Spleen (tissue), 11 donors: ENCODE measurements around the gene AREG. TPM values are rescaled to one million over a fixed set of nuclear protein-coding genes. Genes with fewer than 3 reads are reported as not detected.
A peak's percentile ranks its signal among the peaks of the same experiment; 100 is the strongest.

Source experiments
- DNase-seq: peaks from one replicate; pipeline ENCODE4 v3.0.0-alpha.2; 2020
- H3K27ac ChIP-seq, 8 donors: fragments of 200-600 bp; sonication (generic) in 7 of 8; 1 replicate in 4 of 8; 2 replicates in 4 of 8; pipeline versions ENCODE4 v1.5.0 to v1.8.0; 2016 to 2021; ENCODE audit warnings: inconsistent platforms in 4 of 8, mild to moderate bottlenecking in 4 of 8, moderate library complexity in 1 of 8
- H3K27me3 ChIP-seq, 7 donors: fragments of 200-600 bp; sonication (generic) in 6 of 7; replicated peaks in 1 of 7; 1 replicate in 4 of 7; 2 replicates in 3 of 7; pipeline versions ENCODE4 v1.5.0 to v1.8.0; 2016 to 2021; ENCODE audit warnings: inconsistent platforms in 3 of 7, mild to moderate bottlenecking in 1 of 7
- H3K36me3 ChIP-seq, 6 donors: fragments of 200-600 bp; sonication (generic) in 5 of 6; 1 replicate in 4 of 6; 2 replicates in 2 of 6; pipeline versions ENCODE4 v1.5.0 to v1.8.0; 2016 to 2021; ENCODE audit warnings: inconsistent platforms in 2 of 6
- H3K4me1 ChIP-seq, 6 donors: fragments of 200-600 bp; sonication (generic) in 5 of 6; 1 replicate in 3 of 6; 2 replicates in 3 of 6; pipeline versions ENCODE4 v1.5.0 to v1.8.0; 2016 to 2021; ENCODE audit warnings: inconsistent platforms in 3 of 6
- H3K4me3 ChIP-seq, 8 donors: fragments of 200-600 bp; sonication (generic) in 7 of 8; 1 replicate in 4 of 8; 2 replicates in 4 of 8; pipeline versions ENCODE4 v1.5.0 to v1.8.0; 2016 to 2021; ENCODE audit warnings: inconsistent platforms in 4 of 8, mild to moderate bottlenecking in 4 of 8, moderate library complexity in 2 of 8
- H3K9me3 ChIP-seq, 8 donors: fragments of 200-600 bp; sonication (generic) in 7 of 8; 1 replicate in 4 of 8; 2 replicates in 4 of 8; pipeline versions ENCODE4 v1.5.0 to v1.8.0; 2016 to 2021; ENCODE audit warnings: inconsistent platforms in 4 of 8
- POLR2A ChIP-seq, 3 donors: fragments of 450-650 bp; IDR thresholded peaks; one replicate each; pipeline ENCODE4 v1.5.1; 2017; ENCODE audit warnings: antibody characterized with exemption in 3 of 3, mild to moderate bottlenecking in 1 of 3
- POLR2AphosphoS5 ChIP-seq, 3 donors: sonication (generic); formaldehyde crosslinking; IDR thresholded peaks; one replicate each; pipeline ENCODE4 v1.5.1; 2017; ENCODE audit warnings: antibody characterized with exemption in 3 of 3
- WGBS, 5 donors: extraction: QIAGEN DNeasy Blood & Tissue Kit in 3 of 5; methylation state at CpG; one replicate each; pipeline versions ENCODE4 v1.1.5 to v1.1.7; 2013 to 2018; 5-methylcytosine and 5-hydroxymethylcytosine counted together
- intact Hi-C: fragments of 100-400 bp; cut with DNase I; formaldehyde crosslinking; loops from one replicate; pipeline ENCODE4 v1.15.0; 2023; ENCODE audit warnings: low total_unique reads
- polyA plus RNA-seq, 3 donors: library from polyadenylated mRNA; stranded (reverse); fragments of 200-250 nt; gene quantifications; one replicate each; pipeline ENCODE4 v1.2.1, GENCODE V29; 2013
- total RNA-seq, 7 donors: library from RNA; depleted of rRNA in 3 of 7; stranded (reverse); fragments of >200 nt in 3 of 7; fragmentation: NEBNext Ultra II Directional in 4 of 7; extraction: Animal tissue kit (Norgen Biotek cat#: 25700) in 4 of 7; gene quantifications; one replicate each; pipeline versions ENCODE4 v1.1.0 to v1.2.1, GENCODE V29; 2016 to 2021
- TF ChIP-seq, protein P1 (sequence below), 11 experiments: fragments of 200-600 bp in 7 of 11; fragments of 450-650 bp in 4 of 11; sonication (generic) in 4 of 11; IDR thresholded peaks in 8 of 11; conservative IDR thresholded peaks in 3 of 11; 1 replicate in 7 of 11; 2 replicates in 4 of 11; pipeline versions ENCODE4 v1.4.0 to v1.8.0; 2016 to 2021; ENCODE audit warnings: antibody characterized with exemption in 11 of 11, inconsistent platforms in 4 of 11, mild to moderate bottlenecking in 1 of 11
- donor health status: healthy with polysubstance abuse.
- donor health status: DM: no; HTN: no; CAD: no; lungs with moderate emphysema.
- donor health status: DM: no; HTN: no; CAD: no.
- donor health status: Bipolar disorder and iron deficiency.
- donor health status: healthy.
- donor health status: DM: no; HTN: no; CAD: no.
- donor health status: DM: yes; HTN: yes; CAD: no.

Gene AREG
- total and polyA plus RNA-seq, 10 donors: 0.51 to 37.4 (median 3.6) TPM

GRCh38 chr4:74400395-74400794, 44.5 kb upstream of the AREG start:
- DNase-seq: no peak
- intact Hi-C loops: no loop called here
- WGBS, 5 donors: 83 to 91% (median 90%) methylated on average over 10 of the region's 10 CpGs
- H3K36me3 ChIP-seq: no peaks in the 10 kb centered on the region
- TF ChIP-seq POLR2A (IDR thresholded peaks at IDR 0.05): no peak
- TF ChIP-seq POLR2AphosphoS5 (IDR thresholded peaks at IDR 0.05): no peak
- TF ChIP-seq, protein P1, sequence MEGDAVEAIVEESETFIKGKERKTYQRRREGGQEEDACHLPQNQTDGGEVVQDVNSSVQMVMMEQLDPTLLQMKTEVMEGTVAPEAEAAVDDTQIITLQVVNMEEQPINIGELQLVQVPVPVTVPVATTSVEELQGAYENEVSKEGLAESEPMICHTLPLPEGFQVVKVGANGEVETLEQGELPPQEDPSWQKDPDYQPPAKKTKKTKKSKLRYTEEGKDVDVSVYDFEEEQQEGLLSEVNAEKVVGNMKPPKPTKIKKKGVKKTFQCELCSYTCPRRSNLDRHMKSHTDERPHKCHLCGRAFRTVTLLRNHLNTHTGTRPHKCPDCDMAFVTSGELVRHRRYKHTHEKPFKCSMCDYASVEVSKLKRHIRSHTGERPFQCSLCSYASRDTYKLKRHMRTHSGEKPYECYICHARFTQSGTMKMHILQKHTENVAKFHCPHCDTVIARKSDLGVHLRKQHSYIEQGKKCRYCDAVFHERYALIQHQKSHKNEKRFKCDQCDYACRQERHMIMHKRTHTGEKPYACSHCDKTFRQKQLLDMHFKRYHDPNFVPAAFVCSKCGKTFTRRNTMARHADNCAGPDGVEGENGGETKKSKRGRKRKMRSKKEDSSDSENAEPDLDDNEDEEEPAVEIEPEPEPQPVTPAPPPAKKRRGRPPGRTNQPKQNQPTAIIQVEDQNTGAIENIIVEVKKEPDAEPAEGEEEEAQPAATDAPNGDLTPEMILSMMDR (IDR thresholded peaks at IDR 0.05 in 8 of 11, conservative IDR thresholded peaks at IDR 0.05 in 3 of 11): no peak
- no peak overlapping the region for H3K4me3 ChIP-seq
- H3K27ac ChIP-seq: no peak overlapping the region
- H3K4me1 ChIP-seq: peaks cover 0 to 17% (median 4%) of the 10 kb centered on the region in 6 donors
- no peaks in the 10 kb centered on the region for H3K9me3 ChIP-seq
- H3K27me3 ChIP-seq: no peaks in the 10 kb centered on the region

GRCh38 chr4:74402692-74403456, 42.1 kb upstream of the AREG start:
- peak overlapping the region in 4 of 8 donors; percentile 0 to 12 (median 4) for H3K27ac ChIP-seq
- H3K27me3 ChIP-seq: no peaks in the 10 kb centered on the region
- no peaks in the 10 kb centered on the region for H3K9me3 ChIP-seq
- H3K4me1 ChIP-seq: peaks cover 0 to 10% (median under 1%) of the 10 kb centered on the region in 6 donors
- no peak overlapping the region for H3K4me3 ChIP-seq
- TF ChIP-seq POLR2AphosphoS5 (IDR thresholded peaks at IDR 0.05): no peak
- TF ChIP-seq, protein P1 (IDR thresholded peaks at IDR 0.05 in 8 of 11, conservative IDR thresholded peaks at IDR 0.05 in 3 of 11): no peak
- no peak for TF ChIP-seq POLR2A (IDR thresholded peaks at IDR 0.05)
- intact Hi-C loops: no loop called here
- 60 to 66% (median 64%) methylated on average over 5 of the region's 5 CpGs for WGBS, 5 donors
- no peaks in the 10 kb centered on the region for H3K36me3 ChIP-seq
- no peak for DNase-seq

DNA sequence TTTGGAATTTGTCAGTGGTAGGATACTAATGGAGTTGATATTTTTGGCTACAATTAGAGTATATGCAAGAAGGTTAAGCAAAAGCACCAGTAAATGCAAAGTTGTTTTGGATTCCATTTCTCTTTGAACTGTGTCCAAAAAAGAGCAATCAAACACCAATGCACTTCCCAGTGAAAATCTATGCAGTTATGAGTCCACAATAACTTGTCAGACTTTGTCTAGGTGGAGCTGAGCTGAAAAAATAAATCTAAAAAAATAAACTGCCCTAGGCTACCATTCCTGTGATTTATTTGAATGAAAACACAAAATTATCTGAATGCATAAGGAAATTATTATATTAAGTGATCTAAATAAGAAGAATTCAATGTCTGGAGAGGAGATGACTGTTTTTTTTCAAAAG, 37.0 kb upstream of the AREG start:
- Histone ChIP-seq H3K27me3 (no peaks in the 10 kb centered on the region), H3K27ac (no peak overlapping the region), H3K4me3 (no peak overlapping the region), H3K36me3 (no peaks in the 10 kb centered on the region), H3K4me1 (peaks cover 0 to 5% (median 0%) of the 10 kb centered on the region in 6 donors), H3K9me3 (no peaks in the 10 kb centered on the region)
- TF ChIP-seq POLR2A (IDR thresholded peaks at IDR 0.05) (no peak), POLR2AphosphoS5 (IDR thresholded peaks at IDR 0.05) (no peak)
- TF ChIP-seq, protein P1 (IDR thresholded peaks at IDR 0.05 in 8 of 11, conservative IDR thresholded peaks at IDR 0.05 in 3 of 11): no peak
- no peak for DNase-seq
- intact Hi-C loops: no loop called here

- Histone ChIP-seq H3K4me1 (no peaks in the 10 kb centered on the region), H3K36me3 (no peaks in the 10 kb centered on the region), H3K27ac (no peak overlapping the region), H3K9me3 (no peaks in the 10 kb centered on the region), H3K4me3 (no peak overlapping the region), H3K27me3 (no peaks in the 10 kb centered on the region)
- 77 to 93% (median 87%) methylated on average over 3 of the region's 3 CpGs for WGBS, 5 donors
- TF ChIP-seq, protein P1 (IDR thresholded peaks at IDR 0.05 in 8 of 11, conservative IDR thresholded peaks at IDR 0.05 in 3 of 11): no peak
- no peak for TF ChIP-seq POLR2A (IDR thresholded peaks at IDR 0.05)
- TF ChIP-seq POLR2AphosphoS5 (IDR thresholded peaks at IDR 0.05): no peak
- DNase-seq: no peak
- intact Hi-C loops: no loop called here
These were observed 36.3 kb upstream of the AREG start for GRCh38 chr4:74408639-74409038.
